ENCODE data around the gene SCAMP1.

The SCAMP1 gene

DNA sequence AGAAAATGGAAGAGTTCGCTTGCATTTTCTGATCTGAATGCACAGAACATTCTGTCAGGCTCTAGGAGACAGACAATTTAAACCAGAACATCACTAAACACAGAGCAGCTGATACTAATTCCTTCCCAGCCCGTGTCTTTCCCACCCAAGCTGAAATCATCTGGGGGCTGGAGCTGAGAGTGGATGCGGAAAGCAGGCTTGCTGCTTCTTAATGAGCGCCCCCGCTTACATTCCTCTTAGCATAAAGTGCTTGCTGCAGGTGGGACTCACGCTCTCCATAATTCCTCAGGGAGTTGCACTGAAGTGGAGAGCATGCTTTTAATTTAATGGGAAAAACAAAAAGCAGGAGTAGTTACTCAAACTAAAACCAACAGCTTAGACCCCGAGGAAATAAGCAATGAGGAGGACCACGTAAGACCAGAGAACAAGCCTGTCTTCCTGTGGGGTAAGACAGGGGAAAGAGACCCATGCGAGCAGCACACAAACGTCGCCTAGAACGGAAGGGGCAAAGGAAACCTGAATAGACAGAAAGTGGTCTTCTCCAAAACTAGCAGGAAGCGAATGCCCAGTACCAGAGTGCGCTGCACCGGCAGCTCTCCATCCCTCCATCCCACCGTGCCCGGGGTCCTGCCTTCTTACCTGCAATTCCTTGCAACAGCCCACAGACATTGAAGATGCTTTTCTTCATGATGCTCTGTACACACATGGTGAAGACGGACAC lies 148.9 kb downstream of the SCAMP1 start:
- Histone ChIP-seq H3K27me3 (replicated peaks; ENCODE audit: control insufficient read depth, insufficient read depth, low read length) (no peaks in the 10 kb centered on the region), H3K4me3 (ENCODE audit: low read length) (peak overlapping the region; percentile 74), H3K36me3 (ENCODE audit: control insufficient read depth, insufficient read depth, low read length, severe bottlenecking) (peaks cover 8% of the 10 kb centered on the region), H3K9me3 (ENCODE audit: control insufficient read depth, low read length) (no peaks in the 10 kb centered on the region), H3K4me1 (ENCODE audit: control insufficient read depth, insufficient read depth, low read length) (peaks cover 64% of the 10 kb centered on the region), H3K9ac (ENCODE audit: low read length) (peak overlapping the region; percentile 75)
- no peak for DNase-seq (ENCODE audit: low read depth)

DNA sequence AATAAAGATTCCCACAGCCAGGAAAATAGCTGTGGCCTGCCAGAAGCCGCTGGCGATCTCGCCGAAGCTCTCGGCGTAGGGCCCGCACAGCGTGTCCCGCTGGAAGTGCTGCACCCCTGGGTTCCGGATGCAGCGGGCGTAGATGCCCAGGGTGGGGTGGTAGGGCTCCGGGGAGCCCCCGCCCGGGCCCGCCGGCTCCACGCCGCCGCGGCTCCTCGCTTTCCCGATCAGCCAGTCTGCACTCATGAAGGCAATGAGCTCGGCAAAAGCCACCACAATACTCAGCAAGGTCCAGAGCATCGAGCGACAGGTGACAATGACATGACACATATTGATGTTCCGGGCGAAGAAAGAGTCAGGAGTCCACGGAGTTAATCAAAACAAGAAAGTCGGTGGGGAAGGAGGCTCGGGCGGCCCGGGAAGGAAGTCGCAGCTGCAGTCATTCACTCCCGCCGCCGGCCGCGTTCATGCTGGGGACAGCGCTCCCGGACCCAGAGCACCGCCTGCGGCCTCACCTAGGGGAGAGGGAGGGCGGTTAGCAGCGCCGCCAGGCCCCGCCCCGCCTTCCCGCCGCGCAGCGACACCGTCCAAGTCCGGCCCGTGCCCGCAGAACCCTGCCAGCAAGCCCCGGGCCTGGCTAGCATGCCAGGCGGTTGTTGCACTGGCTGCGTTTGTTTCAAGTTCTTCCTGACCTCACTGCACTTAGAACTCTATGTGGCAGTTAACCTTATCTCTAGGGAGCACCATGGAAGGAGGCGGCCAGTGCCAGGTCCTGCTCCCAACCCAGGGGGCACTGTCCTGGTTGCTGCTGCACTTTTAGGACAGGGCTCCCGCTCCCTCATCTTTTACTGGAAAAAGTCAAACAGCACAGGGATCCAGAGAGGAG lies 149.7 kb downstream of the SCAMP1 start:
- H3K36me3 ChIP-seq (ENCODE audit: control insufficient read depth, insufficient read depth, low read length, severe bottlenecking) = peaks cover 8% of the 10 kb centered on the region
- no peaks in the 10 kb centered on the region for H3K9me3 ChIP-seq (ENCODE audit: control insufficient read depth, low read length)
- DNase-seq (ENCODE audit: low read depth) = no peak
- H3K9ac ChIP-seq (ENCODE audit: low read length) = peak overlapping the region; percentile 75
- no peaks in the 10 kb centered on the region for H3K27me3 ChIP-seq (replicated peaks; ENCODE audit: control insufficient read depth, insufficient read depth, low read length)
- H3K4me1 ChIP-seq (ENCODE audit: control insufficient read depth, insufficient read depth, low read length) = peaks cover 56% of the 10 kb centered on the region
- H3K4me3 ChIP-seq (ENCODE audit: low read length) = peak overlapping the region; percentile 74

DNA sequence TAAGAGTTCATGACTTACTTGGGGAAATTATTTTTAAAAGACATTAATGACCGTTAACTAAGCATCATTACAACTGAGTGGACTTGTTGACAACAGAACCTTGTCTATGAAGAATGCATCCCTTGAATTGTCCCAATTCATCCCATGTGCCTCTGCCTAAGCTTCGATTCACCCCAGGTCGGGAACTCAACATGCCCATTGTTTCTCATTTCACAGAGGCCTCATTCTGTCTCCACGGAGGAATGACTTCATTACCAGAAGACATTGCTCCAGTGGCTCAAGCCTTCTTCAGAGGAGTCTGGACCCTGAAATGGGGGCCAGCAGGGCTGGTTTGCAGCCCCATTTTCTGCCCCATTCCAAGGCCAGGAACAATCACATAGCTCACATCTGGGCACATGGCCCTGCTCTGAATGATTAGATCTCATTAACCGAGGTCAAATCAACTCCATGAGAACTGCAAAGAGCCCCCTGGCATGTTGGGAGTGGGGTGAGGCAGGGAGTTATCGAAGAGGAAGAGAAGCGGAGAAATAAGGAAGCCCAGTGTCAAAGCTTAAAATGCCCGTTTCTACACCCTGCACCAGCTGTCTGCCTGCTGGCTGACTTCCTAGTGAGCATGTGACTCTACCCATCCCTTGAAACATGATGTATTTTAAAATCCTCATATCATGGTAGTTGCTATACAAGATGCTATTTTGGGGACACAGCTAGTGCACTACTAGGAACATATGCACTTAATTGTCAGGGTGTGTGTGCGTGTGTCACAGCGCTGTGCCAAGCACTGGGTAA lies 150.9 kb downstream of the SCAMP1 start:
- no peak overlapping the region for H3K9ac ChIP-seq (ENCODE audit: low read length)
- H3K9me3 ChIP-seq (ENCODE audit: control insufficient read depth, low read length) = no peaks in the 10 kb centered on the region
- no peak for DNase-seq (ENCODE audit: low read depth)
- no peaks in the 10 kb centered on the region for H3K27me3 ChIP-seq (replicated peaks; ENCODE audit: control insufficient read depth, insufficient read depth, low read length)
- peaks cover 8% of the 10 kb centered on the region for H3K36me3 ChIP-seq (ENCODE audit: control insufficient read depth, insufficient read depth, low read length, severe bottlenecking)
- H3K4me1 ChIP-seq (ENCODE audit: control insufficient read depth, insufficient read depth, low read length) = peaks cover 44% of the 10 kb centered on the region
- H3K4me3 ChIP-seq (ENCODE audit: low read length) = no peak overlapping the region

DNA sequence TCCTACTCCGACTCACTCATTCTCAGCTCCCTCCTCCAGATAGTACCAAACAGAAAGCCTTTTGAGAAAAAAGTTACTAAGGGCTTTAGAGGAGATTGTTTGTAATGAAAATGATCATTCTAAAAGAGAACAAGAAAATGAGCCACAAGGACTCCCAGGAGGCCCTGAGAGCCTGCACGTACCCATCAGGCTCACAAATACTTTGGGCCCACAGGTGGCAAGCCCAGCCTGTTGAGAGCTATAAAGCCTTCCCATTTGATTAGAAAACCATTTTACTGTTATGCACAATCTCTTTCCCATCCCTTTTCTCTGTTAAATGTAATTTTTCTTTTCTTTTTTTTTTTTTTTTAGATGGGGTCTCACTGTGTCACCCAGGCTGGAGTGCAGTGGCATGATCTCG lies 152.0 kb downstream of the SCAMP1 start:
- peaks cover 8% of the 10 kb centered on the region for H3K36me3 ChIP-seq (ENCODE audit: control insufficient read depth, insufficient read depth, low read length, severe bottlenecking)
- H3K9ac ChIP-seq (ENCODE audit: low read length) = no peak overlapping the region
- peaks cover 33% of the 10 kb centered on the region for H3K4me1 ChIP-seq (ENCODE audit: control insufficient read depth, insufficient read depth, low read length)
- no peak overlapping the region for H3K4me3 ChIP-seq (ENCODE audit: low read length)
- no peak for DNase-seq (ENCODE audit: low read depth)
- H3K27me3 ChIP-seq (replicated peaks; ENCODE audit: control insufficient read depth, insufficient read depth, low read length) = no peaks in the 10 kb centered on the region
- no peaks in the 10 kb centered on the region for H3K9me3 ChIP-seq (ENCODE audit: control insufficient read depth, low read length)

DNA sequence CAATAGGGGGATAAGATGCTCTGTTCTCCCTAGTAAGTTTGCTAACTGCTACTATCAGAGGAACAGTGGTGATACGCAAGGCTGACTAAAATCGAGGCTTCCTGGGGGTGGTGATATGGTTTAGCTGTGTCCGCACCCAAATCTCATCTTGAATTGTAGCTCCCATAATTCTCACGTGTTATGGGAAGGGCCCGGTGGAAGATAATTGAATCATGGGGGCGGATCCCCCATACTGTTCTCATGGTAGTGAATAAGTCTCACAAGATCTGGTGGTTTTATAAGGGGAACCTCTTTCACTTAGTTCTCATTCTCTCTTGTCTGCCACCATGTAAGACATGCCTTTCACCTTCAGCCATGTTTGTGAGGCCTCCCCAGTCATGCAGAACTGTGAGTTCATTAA lies 153.0 kb downstream of the SCAMP1 start:
- no peak overlapping the region for H3K4me3 ChIP-seq (ENCODE audit: low read length)
- peaks cover 8% of the 10 kb centered on the region for H3K36me3 ChIP-seq (ENCODE audit: control insufficient read depth, insufficient read depth, low read length, severe bottlenecking)
- H3K4me1 ChIP-seq (ENCODE audit: control insufficient read depth, insufficient read depth, low read length) = peaks cover 30% of the 10 kb centered on the region
- H3K27me3 ChIP-seq (replicated peaks; ENCODE audit: control insufficient read depth, insufficient read depth, low read length) = no peaks in the 10 kb centered on the region
- no peak for DNase-seq (ENCODE audit: low read depth)
- no peak overlapping the region for H3K9ac ChIP-seq (ENCODE audit: low read length)
- H3K9me3 ChIP-seq (ENCODE audit: control insufficient read depth, low read length) = no peaks in the 10 kb centered on the region

DNA sequence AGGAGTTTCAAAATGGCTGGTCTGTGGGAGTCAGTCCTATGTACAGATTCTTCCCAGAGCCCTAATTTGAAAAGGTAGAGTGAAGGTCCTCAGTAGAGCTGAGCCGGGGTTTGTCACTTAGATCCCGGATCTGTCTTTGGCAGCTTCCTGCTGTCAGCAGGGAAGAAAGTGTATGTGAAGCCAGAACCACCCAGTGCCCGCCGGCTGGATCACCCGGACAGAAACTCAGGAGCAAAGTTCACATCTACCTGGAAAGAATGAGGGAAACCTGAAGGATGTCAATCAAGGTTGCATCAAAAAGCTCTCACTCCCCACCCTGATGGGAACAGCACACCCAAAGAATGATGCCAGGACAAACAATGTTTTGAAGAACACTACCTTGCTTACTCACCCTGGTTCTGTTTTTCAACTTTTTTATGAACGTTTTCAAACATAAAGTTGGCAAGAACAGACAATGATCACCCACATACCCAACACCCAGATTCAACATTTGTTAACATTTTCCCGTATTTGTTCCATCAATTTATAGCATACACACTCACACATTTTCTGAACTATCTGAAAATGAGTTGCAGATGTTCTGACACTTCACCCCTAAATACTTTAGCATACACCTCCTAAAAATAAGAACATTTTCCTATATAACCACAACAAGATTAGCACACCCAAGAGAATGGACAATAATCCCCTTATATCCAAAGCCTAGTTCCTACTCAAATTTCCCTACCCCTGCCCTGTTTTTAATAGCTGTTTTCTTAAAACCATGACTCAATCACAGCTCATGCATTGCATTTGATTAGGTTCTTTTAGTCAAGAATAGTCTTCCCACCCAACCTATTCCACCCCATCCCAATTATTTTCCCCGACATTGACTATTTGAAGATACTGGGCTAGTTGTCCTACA lies 154.3 kb downstream of the SCAMP1 start:
- H3K9ac ChIP-seq (ENCODE audit: low read length) = no peak overlapping the region
- H3K27me3 ChIP-seq (replicated peaks; ENCODE audit: control insufficient read depth, insufficient read depth, low read length) = no peaks in the 10 kb centered on the region
- H3K36me3 ChIP-seq (ENCODE audit: control insufficient read depth, insufficient read depth, low read length, severe bottlenecking) = peaks cover 8% of the 10 kb centered on the region
- no peak for DNase-seq (ENCODE audit: low read depth)
- H3K9me3 ChIP-seq (ENCODE audit: control insufficient read depth, low read length) = no peaks in the 10 kb centered on the region
- H3K4me1 ChIP-seq (ENCODE audit: control insufficient read depth, insufficient read depth, low read length) = peaks cover 28% of the 10 kb centered on the region
- H3K4me3 ChIP-seq (ENCODE audit: low read length) = no peak overlapping the region

DNA sequence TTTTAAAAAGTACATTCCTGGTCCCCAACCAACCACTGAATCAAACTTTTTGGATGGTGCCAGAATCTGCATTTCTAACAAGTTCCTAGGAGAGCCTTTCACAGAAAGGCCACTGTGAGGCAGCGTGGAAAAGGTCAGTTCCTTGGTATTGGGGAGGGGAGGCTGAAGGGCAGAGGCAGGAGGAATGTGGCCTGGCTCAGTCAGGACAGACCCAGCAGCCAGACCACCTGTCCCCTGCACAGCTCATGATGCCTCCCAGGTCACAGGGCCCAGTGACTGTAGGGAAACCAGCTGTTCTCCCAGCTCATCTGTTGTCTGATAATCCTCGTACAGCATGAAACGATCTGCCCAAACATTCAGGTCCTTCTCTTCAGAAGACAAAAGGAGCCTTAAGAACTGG lies 155.3 kb downstream of the SCAMP1 start:
- no peak for DNase-seq (ENCODE audit: low read depth)
- Histone ChIP-seq H3K36me3 (ENCODE audit: control insufficient read depth, insufficient read depth, low read length, severe bottlenecking) (peaks cover 8% of the 10 kb centered on the region), H3K4me3 (ENCODE audit: low read length) (no peak overlapping the region)

DNA sequence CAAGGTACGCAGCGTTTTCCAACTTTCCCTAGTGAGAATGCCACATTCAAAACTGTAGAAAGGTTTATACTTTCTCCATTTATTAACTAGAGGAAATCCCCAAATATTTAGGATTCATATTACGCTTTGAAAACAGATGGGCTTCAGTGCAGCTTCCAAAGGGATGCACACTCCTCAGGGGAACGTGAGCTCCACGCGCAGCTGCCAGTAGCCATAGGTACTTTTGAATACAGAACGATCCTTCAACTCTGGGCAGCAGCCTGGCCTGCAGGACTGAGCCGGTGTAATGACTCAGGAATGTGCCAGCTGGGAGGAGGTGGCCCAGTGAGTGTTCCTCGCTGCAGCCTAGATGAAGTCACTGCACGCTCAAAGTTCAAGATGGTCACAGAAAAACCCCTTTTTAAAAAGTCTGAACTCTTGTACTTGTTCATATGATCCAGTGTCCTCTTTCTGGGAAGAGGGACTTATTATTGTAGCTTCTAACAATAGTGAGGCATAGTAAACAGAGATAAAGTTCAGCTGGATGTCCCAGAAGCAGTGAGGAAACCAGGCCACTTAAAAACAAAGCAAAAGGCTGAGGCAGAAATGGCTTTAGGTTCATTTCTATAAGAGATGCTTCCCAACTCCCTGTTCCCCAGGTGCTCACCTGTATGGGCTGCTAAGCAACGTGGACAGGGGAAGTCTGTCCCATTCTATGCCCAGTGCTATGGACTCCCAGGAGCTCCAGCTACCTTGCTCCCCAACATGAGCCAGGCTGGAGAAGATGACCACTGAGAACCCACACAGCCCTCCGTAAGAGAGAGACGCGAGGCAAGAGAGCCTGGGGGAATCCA lies 158.2 kb downstream of the SCAMP1 start:
- DNase-seq (ENCODE audit: low read depth) = peak; percentile 92
- H3K27me3 ChIP-seq (replicated peaks; ENCODE audit: control insufficient read depth, insufficient read depth, low read length) = no peaks in the 10 kb centered on the region
- peaks cover 20% of the 10 kb centered on the region for H3K4me1 ChIP-seq (ENCODE audit: control insufficient read depth, insufficient read depth, low read length)
- H3K36me3 ChIP-seq (ENCODE audit: control insufficient read depth, insufficient read depth, low read length, severe bottlenecking) = peaks cover 7% of the 10 kb centered on the region
- peak overlapping the region; percentile 38 for H3K4me3 ChIP-seq (ENCODE audit: low read length)
- H3K9me3 ChIP-seq (ENCODE audit: control insufficient read depth, low read length) = no peaks in the 10 kb centered on the region
- H3K9ac ChIP-seq (ENCODE audit: low read length) = peak overlapping the region; percentile 70

More for the DNA sequence above, 155.3 kb downstream of the SCAMP1 start:
- Histone ChIP-seq H3K27me3 (replicated peaks; ENCODE audit: control insufficient read depth, insufficient read depth, low read length) (no peaks in the 10 kb centered on the region), H3K9me3 (ENCODE audit: control insufficient read depth, low read length) (no peaks in the 10 kb centered on the region), H3K4me1 (ENCODE audit: control insufficient read depth, insufficient read depth, low read length) (peaks cover 19% of the 10 kb centered on the region), H3K9ac (ENCODE audit: low read length) (no peak overlapping the region)

DNA sequence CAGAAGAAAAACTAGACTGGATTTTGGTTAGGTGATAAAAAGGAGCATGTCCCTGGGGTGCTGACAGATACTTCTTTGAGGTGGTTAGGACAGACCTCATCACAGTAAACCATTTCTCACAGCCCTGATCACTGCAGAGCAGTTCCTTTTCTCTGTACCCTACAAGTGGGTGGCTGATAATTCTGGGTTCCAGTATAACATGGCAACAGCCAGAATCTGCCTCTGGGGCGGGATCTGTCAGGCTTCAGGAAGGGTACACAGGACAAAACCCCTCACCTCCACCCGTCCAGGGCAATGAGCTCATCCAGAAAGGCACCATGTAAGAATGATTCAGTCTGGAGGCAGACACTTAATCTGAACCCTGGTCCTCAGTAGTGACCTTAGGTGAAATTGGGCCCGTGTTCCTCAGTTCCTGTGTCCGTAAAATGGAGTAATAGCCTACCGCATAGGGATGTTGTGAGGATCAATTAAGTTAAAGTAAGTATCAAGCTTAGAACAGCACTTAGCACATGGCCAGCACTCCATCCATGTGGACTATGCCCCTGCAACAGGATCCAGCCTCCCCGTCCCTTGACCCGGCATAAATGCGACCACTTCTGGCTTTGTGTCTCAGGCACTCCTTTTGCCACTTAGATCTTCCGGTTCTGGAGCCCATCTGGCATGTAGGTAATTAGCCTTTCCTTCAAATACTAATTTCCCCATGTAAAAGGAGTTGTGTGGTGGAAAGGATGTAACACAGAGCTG lies 159.0 kb downstream of the SCAMP1 start:
- Histone ChIP-seq H3K9me3 (ENCODE audit: control insufficient read depth, low read length) (no peaks in the 10 kb centered on the region), H3K9ac (ENCODE audit: low read length) (peak overlapping the region; percentile 70)

More for the DNA sequence above, 159.0 kb downstream of the SCAMP1 start:
- Histone ChIP-seq H3K4me1 (ENCODE audit: control insufficient read depth, insufficient read depth, low read length) (peaks cover 28% of the 10 kb centered on the region), H3K36me3 (ENCODE audit: control insufficient read depth, insufficient read depth, low read length, severe bottlenecking) (no peaks in the 10 kb centered on the region), H3K27me3 (replicated peaks; ENCODE audit: control insufficient read depth, insufficient read depth, low read length) (no peaks in the 10 kb centered on the region), H3K4me3 (ENCODE audit: low read length) (peak overlapping the region; percentile 38)
- DNase-seq (ENCODE audit: low read depth) = no peak

All from adipocyte (in vitro differentiated cells).